Hepatocyte (in vitro differentiated cells): ENCODE measurements around the gene IPO11. TPM values are rescaled to one million over a fixed set of nuclear protein-coding genes. Genes with fewer than 3 reads are reported as not detected.

Experiments used
- DNase-seq: peaks from one replicate; pipeline ENCODE4 v3.0.0-alpha.2; 2016; ENCODE audit warnings: low spot score
- H2AFZ ChIP-seq: fragments of 200-600 bp; sonication (generic); 2 replicates; pipeline ENCODE4 v1.6.0; 2016; ENCODE audit warnings: antibody characterized with exemption, mild to moderate bottlenecking
- H3K27ac ChIP-seq: fragments of 200-600 bp; sonication (generic); 2 replicates; pipeline ENCODE4 v1.5.1; 2016; ENCODE audit warnings: mild to moderate bottlenecking
- H3K27me3 ChIP-seq: fragments of 200-600 bp; sonication (generic); 2 replicates; pipeline ENCODE4 v1.6.1; 2016
- H3K36me3 ChIP-seq: fragments of 200-600 bp; sonication (generic); replicated peaks from 2 replicates; pipeline ENCODE4 v1.5.1; 2016; ENCODE audit warnings: low read depth; ENCODE audit not compliant: insufficient read depth
- H3K4me1 ChIP-seq: fragments of 200-600 bp; sonication (generic); 2 replicates; pipeline ENCODE4 v1.5.1; 2016; ENCODE audit warnings: mild to moderate bottlenecking, moderate library complexity; ENCODE audit not compliant: insufficient read depth
- H3K4me2 ChIP-seq: fragments of 200-600 bp; sonication (generic); 2 replicates; pipeline ENCODE4 v1.6.0; 2016
- H3K4me3 ChIP-seq: fragments of 200-600 bp; sonication (generic); 2 replicates; pipeline ENCODE4 v1.5.1; 2016; ENCODE audit warnings: mild to moderate bottlenecking
- H3K79me2 ChIP-seq: fragments of 200-600 bp; sonication (generic); 2 replicates; pipeline ENCODE4 v1.6.0; 2017; ENCODE audit warnings: mild to moderate bottlenecking
- H3K9me2 ChIP-seq: fragments of 200-600 bp; sonication (generic); replicated peaks from 2 replicates; pipeline ENCODE4 v1.6.0; 2017; ENCODE audit warnings: mild to moderate bottlenecking; ENCODE audit not compliant: insufficient read depth
- H3K9me3 ChIP-seq: fragments of 200-600 bp; sonication (generic); 2 replicates; pipeline ENCODE4 v1.5.1; 2016; ENCODE audit warnings: low read depth, mild to moderate bottlenecking
- H4K20me1 ChIP-seq: fragments of 200-600 bp; sonication (generic); 2 replicates; pipeline ENCODE4 v1.6.0; 2016; ENCODE audit warnings: mild to moderate bottlenecking; ENCODE audit not compliant: insufficient read depth, poor library complexity, severe bottlenecking
- CTCF ChIP-seq: fragments of 200-600 bp; sonication (generic); IDR thresholded peaks from 2 replicates; pipeline ENCODE4 v1.5.1; 2016; ENCODE audit warnings: antibody characterized with exemption, mild to moderate bottlenecking; ENCODE audit not compliant: poor library complexity
- EZH2 ChIP-seq: fragments of 200-600 bp; sonication (generic); IDR thresholded peaks from 2 replicates; pipeline ENCODE4 v1.6.1; 2016; ENCODE audit warnings: antibody characterized with exemption, mild to moderate bottlenecking, borderline replicate concordance
- EZH2phosphoT487 ChIP-seq: fragments of 200-600 bp; sonication (generic); IDR thresholded peaks from one replicate; pipeline ENCODE4 v1.6.1; 2018; ENCODE audit warnings: antibody characterized with exemption, mild to moderate bottlenecking, low read depth, moderate library complexity; ENCODE audit not compliant: unreplicated experiment, severe bottlenecking
- WGBS: methylation state at CpG from one replicate; pipeline ENCODE4 v1.1.6; 2016; ENCODE audit warnings: low lambda C conversion rate; ENCODE audit errors: missing lambda C conversion rate; 5-methylcytosine and 5-hydroxymethylcytosine counted together
- polyA plus RNA-seq: library from polyadenylated mRNA; unstranded; fragments of >200 nt; fragmentation: Nextera tagmentation; extraction: Ambion mirVana; gene quantifications from 2 replicates; pipeline ENCODE4 v1.2.1, GENCODE V29; 2016
- total RNA-seq: library from RNA; depleted of rRNA; stranded (reverse); fragments of >200 nt; gene quantifications from 2 replicates; pipeline ENCODE4 v1.2.3, GENCODE V29; 2014

IPO11 gene
- total and polyA plus RNA-seq, 2 experiments from 2014 or later = 10.3 to 24.2 TPM

DNA sequence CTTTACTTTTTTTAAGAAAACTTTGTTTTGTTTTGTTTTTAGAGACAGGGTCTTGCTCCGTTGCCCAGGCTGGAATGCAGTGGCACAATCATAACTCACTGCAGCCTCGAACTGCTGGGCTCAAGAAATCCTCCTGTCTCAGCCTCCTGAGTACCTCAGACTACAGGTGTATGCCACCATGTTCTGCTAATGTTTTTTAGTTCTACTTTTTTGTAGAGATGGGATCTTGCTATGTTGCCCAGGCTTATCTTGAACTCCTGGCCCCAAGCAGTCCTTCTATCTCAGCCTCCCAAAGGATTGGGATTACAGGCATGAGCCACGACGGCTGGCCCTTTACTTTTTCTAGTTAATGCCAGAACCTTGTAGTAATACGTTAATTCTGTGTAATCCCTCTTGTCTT is 36.0 kb downstream of the IPO11 start:
- no peak for TF ChIP-seq EZH2
- TF ChIP-seq CTCF = no peak
- no peak for TF ChIP-seq EZH2phosphoT487
- no peak overlapping the region for H2AFZ ChIP-seq
- no peak for DNase-seq
- H4K20me1 ChIP-seq = no peaks in the 10 kb centered on the region
- H3K4me3 ChIP-seq = no peak overlapping the region
- H3K27me3 ChIP-seq = no peaks in the 10 kb centered on the region
- H3K27ac ChIP-seq = no peak overlapping the region
- no peaks in the 10 kb centered on the region for H3K9me3 ChIP-seq
- H3K4me1 ChIP-seq = no peaks in the 10 kb centered on the region
- WGBS = 93% methylated on average over 5 of the region's 5 CpGs
- H3K9me2 ChIP-seq = no peaks in the 10 kb centered on the region
- no peaks in the 10 kb centered on the region for H3K79me2 ChIP-seq
- no peak overlapping the region for H3K4me2 ChIP-seq
- H3K36me3 ChIP-seq = no peaks in the 10 kb centered on the region

DNA sequence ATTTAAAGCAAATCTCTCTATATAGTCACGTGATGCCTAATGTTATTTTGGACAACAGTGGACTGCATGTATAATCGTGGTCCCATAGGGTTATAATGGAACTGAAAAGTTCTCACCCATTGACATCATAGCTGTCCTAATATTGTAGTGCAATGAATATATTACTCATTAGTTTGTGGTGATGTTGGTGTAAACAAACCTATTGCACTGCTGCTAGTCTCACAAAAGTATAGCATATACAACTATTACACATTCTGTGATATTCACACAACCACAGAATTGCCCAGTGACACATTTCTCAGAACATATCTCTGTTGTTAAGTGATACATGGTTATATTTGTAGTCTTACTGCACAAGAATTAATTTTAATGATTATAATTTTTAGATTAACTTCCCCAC is 37.7 kb downstream of the IPO11 start:
- no peaks in the 10 kb centered on the region for H3K9me3 ChIP-seq
- DNase-seq = no peak
- no peak overlapping the region for H3K27ac ChIP-seq
- no peak for TF ChIP-seq EZH2phosphoT487
- TF ChIP-seq CTCF = no peak
- no peak for TF ChIP-seq EZH2
- H3K4me3 ChIP-seq = no peak overlapping the region
- H2AFZ ChIP-seq = no peak overlapping the region
- no peaks in the 10 kb centered on the region for H3K4me1 ChIP-seq
- no peaks in the 10 kb centered on the region for H3K79me2 ChIP-seq
- H3K9me2 ChIP-seq = no peaks in the 10 kb centered on the region
- H3K27me3 ChIP-seq = no peaks in the 10 kb centered on the region
- no peaks in the 10 kb centered on the region for H4K20me1 ChIP-seq
- WGBS = 96% methylated on average over 2 of the region's 2 CpGs
- H3K36me3 ChIP-seq = no peaks in the 10 kb centered on the region
- no peak overlapping the region for H3K4me2 ChIP-seq

DNA sequence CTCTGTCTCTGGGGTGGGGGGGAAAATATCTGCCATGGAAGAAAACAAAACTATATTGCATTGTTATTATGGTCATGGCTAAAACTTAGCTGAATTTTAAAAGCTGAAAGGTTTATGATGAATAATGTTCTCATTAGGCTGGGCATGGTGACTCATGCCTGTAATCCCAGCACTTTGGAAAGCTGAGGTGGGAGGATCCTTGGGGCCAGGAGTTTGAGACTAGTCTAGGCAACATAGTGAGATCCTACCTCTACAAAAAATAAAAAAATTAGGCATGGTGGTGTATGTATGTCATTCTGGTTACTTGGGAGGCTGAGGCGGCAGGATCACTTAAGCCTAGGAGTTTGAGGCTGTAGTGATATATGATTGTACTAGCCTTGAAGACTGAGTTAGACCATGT is 44.5 kb downstream of the IPO11 start:
- DNase-seq = no peak
- no peak overlapping the region for H3K27ac ChIP-seq
- WGBS = 95% methylated on average over 1 of the region's 1 CpG
- H3K4me1 ChIP-seq = peaks cover 4% of the 10 kb centered on the region
- no peak overlapping the region for H2AFZ ChIP-seq
- no peaks in the 10 kb centered on the region for H3K9me2 ChIP-seq
- H3K9me3 ChIP-seq = no peaks in the 10 kb centered on the region
- H4K20me1 ChIP-seq = no peaks in the 10 kb centered on the region
- no peaks in the 10 kb centered on the region for H3K79me2 ChIP-seq
- TF ChIP-seq CTCF (no peak), EZH2 (no peak), EZH2phosphoT487 (no peak)
- no peaks in the 10 kb centered on the region for H3K27me3 ChIP-seq
- H3K36me3 ChIP-seq = no peaks in the 10 kb centered on the region
- H3K4me2 ChIP-seq = no peak overlapping the region
- no peak overlapping the region for H3K4me3 ChIP-seq

- DNase-seq = peak; percentile 70
- Histone ChIP-seq H4K20me1 (no peaks in the 10 kb centered on the region), H3K27ac (no peak overlapping the region), H3K36me3 (no peaks in the 10 kb centered on the region), H3K79me2 (no peaks in the 10 kb centered on the region), H3K9me2 (no peaks in the 10 kb centered on the region), H3K4me2 (no peak overlapping the region), H2AFZ (no peak overlapping the region), H3K4me3 (no peak overlapping the region), H3K27me3 (no peaks in the 10 kb centered on the region), H3K4me1 (peaks cover 5% of the 10 kb centered on the region), H3K9me3 (no peaks in the 10 kb centered on the region)
- TF ChIP-seq EZH2 = no peak
- peak; percentile 92 for TF ChIP-seq CTCF
Observed at GRCh38 chr5:62460578-62460983, 48.0 kb downstream of the IPO11 start.
